ENCODE measurements around the gene PCNX1.

PCNX1 gene

DNA sequence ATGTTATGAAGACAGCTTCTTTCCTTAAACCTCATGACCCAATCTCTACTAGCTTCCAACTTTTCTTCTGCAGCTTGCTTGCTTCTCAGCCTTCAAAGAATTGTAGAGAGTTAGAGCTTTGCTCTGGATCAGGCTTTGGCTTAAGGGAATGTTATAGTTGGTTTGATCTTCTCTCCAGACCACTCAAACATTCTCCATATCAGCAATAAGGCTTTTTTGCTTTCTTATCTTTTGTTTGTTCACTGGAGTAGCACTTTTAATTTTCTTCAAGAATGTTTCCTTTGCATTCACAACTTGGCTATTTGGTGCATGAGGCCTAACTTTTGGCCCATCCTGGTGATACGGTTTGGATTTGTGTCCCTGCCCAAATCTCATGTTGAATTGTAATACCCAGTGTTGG lies 163.8 kb downstream of the PCNX1 start:
- DNase-seq (ENCODE audit: low read depth), result no peak

DNA sequence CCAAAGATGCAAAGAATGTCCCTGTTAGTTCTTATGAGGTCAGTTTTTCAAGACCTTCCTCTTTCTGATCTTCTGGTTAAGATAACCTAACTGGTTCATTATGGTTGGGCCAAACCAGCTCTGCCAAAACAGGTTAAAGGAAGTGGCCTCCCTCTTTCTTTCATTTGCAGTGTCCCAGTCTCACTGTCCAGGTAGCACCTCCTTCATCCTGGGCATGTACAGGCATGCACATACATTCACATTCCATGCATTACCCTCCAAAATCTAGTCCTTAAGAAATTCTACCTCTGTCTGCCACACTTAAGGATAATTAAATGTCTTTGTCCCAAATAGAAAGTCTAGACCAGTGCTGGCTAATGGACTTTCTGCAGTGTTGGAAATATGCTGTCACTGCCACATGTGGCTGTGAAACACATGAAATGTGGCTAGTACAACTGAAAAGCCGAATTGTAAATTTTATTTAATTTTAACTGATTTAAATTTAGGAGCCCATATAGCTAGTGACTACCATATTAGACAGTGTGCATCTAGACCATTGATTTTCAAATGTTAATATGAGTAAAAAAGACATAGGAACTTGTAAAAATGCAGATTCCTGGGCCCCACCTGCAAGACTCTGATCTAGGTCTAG lies 169.3 kb downstream of the PCNX1 start:
- no peak for DNase-seq (ENCODE audit: low read depth)

DNA sequence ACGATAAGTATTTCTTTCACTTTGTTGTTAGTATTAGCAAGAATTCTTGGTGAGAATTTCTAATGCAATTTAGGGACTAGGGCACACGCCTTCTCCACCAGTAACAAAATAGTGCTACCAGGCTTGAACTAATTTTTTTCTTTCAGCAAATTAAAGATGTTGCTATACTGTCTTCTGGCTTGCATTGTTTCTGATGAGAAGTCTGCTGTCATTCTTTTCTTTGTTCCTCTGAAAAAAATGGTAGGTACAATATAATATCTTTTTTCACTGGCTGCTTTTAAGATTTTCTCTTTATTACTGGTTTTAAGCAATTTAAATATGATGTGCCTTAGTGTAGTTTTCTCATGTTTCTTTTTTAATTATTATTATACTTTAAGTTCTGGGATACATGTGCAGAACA lies 171.2 kb downstream of the PCNX1 start:
- no peak for DNase-seq (ENCODE audit: low read depth)

DNA sequence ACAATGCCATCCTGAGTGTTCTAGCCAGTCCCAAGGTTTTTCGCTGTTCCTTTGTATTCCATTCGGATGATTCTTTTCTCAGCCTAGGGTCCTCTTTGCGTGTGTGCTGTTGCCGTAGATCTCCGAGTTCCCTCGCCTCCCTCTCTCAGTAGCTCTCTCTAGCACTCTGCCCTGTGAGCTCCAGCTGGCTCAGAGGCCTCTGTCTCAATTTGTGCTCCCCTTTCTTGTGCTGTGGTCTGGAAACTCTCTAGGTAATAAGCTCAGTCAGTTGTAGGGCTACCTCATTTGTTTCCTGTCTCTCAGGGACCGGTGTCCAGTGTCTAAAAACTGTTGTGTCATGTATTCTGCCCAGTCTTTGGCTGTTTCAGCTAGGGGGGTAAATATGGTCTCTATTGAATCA lies 179.3 kb downstream of the PCNX1 start:
- no peak for DNase-seq (ENCODE audit: low read depth)

DNA sequence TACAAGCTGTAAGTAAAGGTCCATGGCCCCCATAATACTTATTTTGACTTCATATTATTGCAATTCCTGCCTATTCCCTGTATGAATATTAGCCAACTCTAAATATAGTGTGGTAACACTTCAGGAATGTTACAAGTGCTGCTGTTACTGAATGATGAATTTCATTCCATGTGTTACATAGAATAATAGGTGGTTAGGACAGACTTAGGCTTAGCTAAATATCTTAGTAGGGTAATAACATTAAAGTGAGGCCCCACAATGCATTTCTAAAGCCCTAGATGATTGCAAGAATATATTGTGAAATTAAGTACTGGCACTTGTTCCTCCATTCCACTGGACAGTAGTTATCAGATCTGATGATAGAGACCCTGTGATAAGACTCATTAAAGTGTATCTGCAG lies 182.7 kb downstream of the PCNX1 start:
- peak; percentile 17 for DNase-seq (ENCODE audit: low read depth)

DNA sequence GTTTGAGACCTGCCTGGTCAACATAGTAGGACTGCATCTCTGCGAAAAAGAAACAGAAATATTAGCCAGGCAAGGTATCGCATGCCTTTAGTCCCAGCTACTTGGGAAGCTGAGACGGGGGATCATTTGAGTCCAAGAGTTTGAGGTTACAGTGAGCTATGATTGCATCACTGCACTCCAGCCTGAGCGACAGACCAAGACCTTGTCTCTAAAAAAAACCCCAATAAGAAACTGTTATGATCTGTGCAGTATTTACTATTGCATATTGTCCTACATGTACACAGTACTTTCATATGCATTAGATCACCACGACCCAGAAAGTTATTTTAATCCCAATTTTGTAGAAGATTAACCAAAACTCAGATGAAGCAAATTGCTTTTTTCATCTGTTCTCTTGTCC lies 187.5 kb downstream of the PCNX1 start:
- DNase-seq (ENCODE audit: low read depth), result no peak

DNA sequence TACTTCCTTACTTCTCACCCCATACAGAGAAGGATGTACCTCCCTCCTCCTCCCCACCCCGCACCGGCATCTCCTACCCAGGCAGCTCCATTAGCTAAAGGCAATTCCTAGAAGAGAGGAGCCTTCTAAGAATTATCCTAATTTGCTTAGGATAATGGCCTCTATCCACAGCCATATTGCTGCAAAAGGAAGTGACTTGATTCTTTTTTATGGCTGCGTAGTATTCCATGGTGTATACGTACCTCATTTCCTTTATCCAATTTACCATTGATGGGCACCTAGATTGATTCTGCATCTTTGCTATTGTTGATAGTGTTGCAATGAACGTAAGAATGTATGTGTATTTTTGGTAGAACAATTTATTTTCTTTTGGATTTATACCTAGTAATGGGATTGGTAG lies 189.7 kb downstream of the PCNX1 start:
- no peak for DNase-seq (ENCODE audit: low read depth)

DNA sequence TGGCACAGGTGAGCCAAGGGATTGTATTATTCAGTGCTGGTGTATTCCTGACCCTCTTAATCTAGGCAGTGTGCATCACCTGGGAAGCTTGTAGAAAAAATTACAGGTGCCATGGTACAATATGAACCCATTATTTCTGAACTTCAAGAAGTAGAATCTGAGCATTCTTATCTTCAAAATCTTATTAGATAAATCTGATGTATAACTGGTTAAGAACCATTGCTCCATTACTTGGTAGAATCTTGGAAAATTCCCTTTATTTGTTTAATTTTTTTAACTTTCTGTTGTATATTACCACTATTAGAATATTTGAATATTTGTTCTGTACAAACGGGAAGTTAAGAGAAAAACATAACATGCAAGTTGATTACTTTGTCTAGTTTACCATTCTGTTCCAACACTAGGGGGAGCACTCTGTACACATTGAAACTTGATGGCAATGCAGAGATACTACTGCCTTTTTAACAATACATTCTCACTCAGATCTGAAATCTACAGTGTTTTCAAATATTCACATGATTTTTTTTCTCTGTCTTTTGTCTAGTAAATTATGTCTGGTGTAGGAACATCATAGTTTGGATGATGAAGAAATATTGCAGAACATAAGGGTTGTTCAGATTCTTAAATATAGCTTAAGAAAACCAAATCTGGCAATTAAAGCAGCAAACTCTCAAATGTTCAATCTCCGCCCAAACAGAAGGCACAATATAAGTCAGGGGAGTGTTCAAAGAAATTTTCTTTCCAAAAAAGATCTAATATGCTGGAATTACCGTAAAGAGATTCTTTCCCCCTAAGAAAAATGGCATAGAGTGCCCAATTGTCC lies 196.6 kb downstream of the PCNX1 start:
- peak; percentile 30 for DNase-seq (ENCODE audit: low read depth)

DNA sequence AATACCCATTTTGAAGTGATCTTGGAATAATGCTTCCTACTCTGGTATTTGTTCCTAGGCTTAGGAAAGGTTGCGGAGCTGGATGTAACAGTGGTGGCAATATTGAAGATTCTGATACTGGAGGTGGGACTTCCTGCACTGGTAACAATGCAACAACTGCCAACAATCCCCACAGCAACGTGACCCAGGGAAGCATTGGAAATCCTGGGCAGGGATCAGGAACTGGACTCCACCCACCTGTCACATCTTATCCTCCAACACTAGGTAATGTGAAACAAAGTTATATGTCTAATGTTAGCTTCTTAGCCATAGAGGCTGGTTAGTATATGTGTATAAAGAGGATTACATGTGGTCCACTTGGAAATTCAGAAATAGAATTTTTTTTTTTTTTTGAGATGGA lies 197.9 kb downstream of the PCNX1 start:
- DNase-seq (ENCODE audit: low read depth), result no peak

DNA sequence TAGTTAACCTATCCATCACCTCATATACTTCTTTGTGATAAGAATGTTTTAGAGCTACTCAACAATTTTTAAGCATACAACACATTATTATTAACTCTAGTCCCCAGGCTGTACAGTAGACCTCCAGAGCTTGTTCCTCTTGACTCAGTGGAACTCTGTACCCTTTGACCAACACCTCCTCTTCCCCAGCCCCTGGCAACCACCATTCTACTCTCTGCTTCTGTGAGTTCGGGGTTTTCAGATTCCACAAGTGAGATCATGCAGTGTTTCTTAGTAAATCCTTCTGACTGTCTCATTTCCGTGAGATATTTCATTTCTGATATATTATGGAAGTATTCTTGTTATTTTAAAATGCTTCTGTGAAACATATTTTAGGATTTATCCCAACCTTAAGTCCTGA lies 200.7 kb downstream of the PCNX1 start:
- no peak for DNase-seq (ENCODE audit: low read depth)

DNA sequence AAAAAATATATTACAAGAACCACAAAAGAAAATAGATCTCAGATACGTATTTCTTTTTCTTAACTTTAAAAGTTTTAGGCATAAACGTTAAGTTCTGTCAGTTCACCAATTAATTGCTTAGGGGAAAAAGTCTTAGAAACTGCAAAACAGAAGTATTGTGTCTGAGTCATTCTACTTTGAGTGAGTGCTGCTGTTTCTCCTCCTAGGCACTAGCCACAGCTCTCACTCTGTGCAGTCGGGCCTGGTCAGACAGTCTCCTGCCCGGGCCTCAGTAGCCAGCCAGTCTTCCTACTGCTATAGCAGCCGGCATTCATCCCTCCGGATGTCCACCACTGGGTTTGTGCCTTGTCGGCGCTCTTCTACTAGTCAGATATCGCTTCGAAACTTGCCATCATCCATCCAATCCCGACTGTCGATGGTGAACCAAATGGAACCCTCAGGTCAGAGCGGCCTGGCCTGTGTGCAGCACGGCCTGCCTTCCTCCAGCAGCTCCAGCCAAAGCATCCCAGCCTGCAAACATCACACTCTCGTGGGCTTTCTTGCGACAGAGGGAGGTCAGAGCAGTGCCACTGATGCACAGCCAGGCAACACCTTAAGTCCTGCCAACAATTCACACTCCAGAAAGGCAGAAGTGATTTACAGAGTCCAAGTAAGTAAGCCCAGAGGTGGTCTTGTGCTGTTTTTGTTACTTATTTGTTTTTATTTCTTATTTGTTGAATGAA lies 201.3 kb downstream of the PCNX1 start:
- no peak for DNase-seq (ENCODE audit: low read depth)

DNA sequence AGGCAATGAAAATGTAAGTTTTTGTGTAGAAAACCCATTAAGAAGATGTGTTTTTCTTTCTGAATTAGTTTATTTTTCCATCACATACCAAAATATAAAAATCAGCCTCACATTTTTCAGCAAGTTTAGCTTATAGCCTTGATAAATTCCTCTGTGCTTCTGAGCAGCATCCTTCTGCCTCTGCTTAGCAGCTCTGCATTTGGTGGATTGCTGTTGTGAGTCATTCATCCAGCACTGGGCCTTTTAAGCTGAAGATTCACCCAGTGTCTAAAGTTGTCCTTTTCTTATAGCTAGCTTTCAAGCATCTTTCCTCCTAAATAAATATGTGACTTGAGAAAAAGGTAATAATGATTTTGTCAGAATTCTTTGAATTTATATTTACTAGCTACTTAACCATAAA lies 206.1 kb downstream of the PCNX1 start:
- DNase-seq (ENCODE audit: low read depth), result no peak

DNA sequence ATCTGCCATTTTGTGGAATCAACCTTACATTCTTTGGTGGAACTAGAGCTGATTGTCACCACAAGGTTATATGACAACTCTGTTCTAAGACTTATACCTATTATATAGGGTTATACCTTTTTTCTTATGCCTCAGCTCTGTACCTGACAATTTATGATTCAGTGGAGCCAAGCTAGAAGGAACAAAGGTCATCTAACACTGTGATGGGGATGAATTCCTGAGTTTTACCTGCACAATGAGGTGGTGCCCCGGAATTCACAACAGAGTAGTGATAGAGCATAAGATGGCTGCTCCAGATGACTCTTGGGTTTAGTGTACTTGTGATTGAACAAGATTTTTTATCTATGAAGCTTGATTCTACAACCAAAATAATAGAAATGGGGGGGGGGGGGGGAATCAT lies 207.3 kb downstream of the PCNX1 start:
- DNase-seq (ENCODE audit: low read depth), result no peak

DNA sequence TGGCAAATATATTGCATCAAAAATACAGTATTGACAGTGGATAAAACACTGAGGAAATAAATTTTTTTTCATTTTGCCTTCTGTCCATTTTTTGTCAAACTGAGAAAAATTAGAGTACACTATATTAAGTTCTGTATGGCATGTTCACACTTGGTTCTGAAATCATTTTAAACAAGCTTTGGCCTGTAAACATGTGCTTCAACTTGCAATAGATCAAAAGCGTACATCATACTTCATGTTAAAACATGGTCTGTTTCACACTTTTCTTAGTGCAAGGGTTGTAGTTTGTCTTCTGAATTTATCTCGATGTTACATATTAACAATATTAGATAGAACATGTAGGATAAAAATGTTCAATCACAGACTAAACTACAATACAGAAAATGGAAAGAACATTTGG lies 208.0 kb downstream of the PCNX1 start:
- no peak for DNase-seq (ENCODE audit: low read depth)

DNA sequence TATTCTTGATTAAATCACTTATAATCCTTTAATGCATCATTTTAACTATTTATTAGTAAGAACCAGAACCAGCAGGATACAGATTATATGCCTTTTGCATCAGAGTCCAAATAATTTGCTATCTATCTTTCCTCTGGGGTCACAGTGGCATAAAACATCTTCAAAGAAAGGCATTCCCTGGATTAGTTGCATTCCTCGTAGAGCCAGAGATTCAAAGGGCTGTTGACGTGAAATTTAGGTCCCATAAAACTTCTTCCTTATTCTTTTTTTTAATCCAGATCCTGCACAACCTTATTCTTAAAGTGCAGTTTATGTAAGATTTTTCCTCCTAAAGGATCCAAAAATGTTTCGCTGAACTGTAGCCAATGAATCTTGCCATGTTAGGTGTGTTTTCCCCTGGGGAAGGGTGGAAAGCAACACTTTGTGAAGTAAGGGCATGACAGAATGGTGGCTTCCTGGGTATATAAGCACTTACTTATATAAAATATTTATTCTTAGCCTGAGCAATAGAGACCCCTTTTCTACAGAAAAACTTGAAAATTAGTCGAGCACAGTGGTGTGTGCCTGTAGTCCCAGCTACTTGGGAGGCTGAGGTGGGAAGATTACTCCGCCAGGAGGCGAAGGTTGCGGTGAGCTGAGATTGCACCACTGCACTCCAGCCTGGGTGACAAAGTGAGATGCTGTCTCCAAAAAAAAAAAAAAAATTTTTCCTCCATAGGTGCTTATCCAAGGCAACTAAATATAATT lies 208.7 kb downstream of the PCNX1 start:
- DNase-seq (ENCODE audit: low read depth), result no peak

DNA sequence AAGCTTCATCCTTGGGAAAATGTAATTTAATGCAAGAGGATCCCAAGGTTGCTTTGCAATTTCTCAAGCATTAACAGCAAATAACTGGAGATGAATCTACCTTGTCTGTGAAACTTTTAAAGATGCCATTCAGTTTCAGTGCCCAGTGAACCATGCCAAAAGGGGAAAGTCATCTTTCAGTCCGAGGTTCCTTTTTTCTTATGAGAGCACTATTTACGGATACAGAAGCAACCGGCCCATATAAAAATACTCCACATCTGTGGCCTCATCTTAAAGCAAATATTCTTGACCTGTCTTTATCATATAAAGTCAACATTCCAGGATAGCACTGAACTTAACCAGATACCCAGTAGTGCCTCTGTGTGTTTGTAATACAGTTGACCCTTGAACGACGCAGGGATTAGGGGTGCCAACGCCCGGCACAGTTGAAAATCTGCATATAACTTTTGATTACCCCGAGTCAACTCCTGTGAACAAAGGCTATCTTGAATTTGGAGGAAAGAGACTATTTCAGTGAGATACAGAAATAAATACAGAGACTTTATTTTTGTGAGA lies 209.4 kb downstream of the PCNX1 start:
- no peak for DNase-seq (ENCODE audit: low read depth)

DNA sequence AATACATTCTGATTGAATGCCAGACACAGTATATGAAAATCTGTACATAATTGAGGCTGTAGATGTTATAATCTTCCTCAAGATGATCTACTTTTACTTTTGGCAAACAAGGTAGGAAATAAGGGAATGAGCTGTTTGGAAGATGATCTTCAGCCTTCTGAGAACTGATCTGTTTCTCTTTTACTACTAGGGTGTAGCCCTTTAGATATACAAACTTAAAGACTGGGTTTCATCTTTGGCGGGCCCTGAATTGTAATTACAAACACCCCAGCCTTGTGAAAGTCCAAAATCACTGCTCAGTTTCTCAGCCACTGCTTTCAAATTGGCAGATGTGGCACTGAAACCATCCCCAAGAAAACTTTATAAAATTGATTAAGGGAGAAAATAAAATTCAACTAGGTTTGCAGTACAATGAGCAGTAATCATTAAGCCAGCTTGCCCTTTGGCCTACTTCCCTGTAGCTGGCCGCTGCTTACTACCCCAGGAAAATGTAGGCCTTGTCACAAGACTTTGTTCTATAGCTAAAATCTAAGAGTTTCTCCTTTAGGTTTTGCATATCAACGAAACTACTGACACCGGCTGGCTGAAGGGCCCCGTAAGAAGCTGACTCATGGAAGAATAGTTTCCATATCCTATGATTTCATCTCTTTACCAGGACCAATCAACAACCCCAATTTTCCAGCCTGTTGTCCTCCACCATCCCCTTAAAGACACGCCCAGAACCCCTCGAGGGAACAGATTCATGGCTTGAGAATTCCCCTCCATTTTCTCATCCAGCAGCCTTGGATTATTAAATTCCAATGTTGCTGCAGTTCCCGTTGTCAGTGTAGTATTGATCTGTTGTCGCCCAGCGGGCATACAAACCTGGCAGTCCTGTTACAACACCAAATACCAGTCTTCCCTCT lies 210.8 kb downstream of the PCNX1 start:
- no peak for DNase-seq (ENCODE audit: low read depth)

DNA sequence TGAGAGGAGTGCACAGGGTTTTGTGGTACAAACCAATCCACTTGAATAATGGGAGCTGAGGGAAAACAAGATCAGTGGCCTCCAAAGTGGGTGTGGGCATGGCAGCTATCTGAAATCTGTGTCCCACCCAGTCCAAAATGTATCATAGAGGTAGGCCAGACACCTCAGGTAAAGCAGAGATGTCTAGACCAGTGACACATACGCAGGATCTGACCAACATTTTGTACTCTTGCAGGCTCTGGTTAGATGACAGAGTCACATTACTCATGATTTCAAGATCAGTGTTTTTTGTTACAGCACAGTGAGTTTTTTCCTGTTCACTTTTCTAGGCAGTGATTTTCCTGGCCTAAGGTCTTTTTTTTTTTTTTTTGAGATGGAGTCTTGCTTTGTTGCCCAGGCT lies 211.8 kb downstream of the PCNX1 start:
- DNase-seq (ENCODE audit: low read depth), result no peak

DNA sequence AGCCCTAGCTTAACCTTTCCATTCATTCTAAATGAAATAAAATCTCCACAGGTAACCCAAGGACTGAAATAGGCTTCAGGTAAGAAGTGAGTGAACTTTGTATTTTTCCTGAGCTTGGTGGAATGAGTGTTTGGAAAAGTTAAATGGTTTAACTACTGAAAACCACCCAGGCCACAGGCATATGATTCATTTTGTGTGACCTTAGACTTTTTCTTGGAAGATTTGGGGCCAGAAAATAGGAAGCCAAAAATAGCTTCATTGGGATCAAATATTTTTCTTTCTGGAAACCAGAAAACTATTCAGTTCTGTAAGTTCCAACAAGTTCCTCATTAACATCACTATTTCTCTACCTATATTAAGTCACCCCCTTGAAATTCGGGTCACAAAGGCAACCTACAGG lies 212.6 kb downstream of the PCNX1 start:
- no peak for DNase-seq (ENCODE audit: low read depth)

DNA sequence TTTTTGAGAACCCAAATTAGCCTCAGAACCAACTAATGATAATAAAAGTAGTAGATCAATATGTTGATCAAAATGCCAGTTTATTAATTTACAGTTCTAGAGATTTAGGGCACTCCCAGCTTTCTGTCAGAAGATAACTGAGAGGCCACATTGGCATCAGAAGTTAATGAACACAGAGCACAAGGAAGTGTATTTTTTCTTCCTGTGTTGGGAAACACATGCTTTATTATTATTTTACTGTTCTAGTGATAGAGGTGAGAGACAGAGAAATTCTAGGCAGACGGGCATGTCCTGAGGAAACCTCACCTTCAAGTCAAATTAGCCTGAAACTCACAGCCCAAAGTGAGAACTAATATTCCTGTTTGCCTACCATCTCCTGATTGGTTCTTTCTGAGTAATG lies 213.7 kb downstream of the PCNX1 start:
- no peak for DNase-seq (ENCODE audit: low read depth)

DNA sequence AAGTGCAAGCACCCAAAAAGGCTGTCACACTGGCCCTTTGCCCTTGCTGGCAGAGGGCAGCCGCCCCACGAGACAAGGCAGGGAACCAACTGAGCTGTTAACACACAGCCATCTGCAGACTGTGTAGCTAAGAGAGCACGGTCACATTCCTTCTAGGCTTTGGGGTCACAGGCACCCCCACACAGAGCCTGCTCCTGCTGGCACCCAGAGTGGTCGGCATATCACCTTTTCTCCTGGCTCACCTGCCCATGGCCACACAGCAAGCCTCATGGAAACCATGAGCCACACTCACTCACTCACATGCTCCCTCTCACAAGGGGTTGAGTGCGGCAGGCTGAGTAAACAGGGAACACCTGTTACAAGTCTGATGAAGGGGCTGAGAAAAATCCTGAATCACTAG lies 214.5 kb downstream of the PCNX1 start:
- no peak for DNase-seq (ENCODE audit: low read depth)

Measured in GM04504 (cell line).